NCI-H446 (cell line): Measurements from ENCODE around the gene CCR7.
"Not testable (repeated sequence)": the region's sequence is repeated elsewhere in the genome, so short reads cannot be mapped to it uniquely, and the experiment has no call there.

Experiments used
- DNase-seq, 2 experiments: peaks; one replicate each; lab custom pipeline; 2025; lab: John Stamatoyannopoulos, UW

Gene CCR7

DNA sequence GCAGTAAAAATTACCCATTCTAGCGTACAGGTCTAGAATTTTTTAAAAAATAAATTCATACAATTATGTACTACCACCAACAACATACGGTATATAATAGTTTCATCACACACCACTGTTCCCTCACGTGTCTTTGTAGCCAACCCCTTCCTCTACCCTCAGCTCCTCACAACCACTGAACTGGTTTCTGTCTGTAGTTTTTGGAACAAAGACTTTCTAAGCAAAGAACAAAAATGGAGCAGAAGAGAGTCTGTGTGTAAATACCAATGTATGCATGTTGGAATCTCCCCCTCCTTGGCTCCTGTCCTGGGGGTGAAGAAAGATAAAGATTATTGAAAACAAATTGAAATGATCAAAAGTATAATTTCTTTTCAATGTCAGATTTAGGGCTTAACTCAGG lies 31.9 kb upstream of the CCR7 start:
- DNase-seq = no peak

DNA sequence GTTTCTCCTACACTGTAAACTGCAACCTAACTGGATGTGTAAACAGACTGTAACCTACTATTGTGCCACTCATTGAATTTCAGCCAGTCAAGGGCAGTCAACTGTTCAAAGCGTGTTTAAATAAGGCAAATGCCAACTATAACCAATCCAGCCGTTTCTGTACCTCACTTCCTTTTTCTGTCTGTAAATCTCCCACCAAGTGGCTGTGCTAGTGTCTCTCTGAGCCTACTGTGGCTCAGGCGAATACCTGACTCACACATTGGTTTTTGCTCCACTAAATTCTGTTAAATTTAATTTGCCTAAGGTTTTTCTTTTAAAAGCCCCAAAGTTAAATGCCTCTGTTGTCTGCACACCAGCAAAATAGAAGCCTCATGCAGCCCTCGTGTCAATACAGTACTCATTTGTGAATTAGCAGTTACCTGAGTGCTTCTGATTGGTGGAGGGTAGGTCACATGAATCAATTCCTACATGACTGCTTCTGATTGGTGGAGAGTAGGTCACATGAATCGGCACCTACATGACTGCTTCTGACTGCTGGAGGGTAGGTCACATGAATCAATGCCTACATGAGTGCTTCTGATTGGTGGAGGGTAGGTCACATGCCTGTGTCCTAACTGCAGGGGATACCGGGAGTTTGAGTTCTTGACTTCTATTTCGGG lies 31.1 kb upstream of the CCR7 start:
- DNase-seq = peak in 1 of 2 experiments; percentile 57

DNA sequence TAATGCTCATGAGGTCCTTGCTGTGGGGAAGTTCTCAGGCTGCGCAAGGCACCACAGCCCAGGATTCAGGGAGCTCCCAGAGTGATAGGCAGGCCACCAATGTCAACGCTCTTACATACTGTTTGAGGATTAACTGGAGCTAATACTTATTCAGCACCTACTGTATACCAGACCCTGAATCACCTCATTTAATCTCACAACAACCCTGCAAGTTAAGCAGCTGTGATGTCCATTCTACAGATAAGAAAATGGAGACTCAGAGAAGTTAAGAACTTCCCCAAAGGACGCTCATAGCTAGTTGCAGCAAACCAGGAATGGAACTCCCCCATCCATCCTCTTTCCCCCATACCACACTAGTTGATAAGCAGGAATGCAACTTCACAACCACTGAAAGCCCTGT lies 25.5 kb upstream of the CCR7 start:
- DNase-seq = no peak

DNA sequence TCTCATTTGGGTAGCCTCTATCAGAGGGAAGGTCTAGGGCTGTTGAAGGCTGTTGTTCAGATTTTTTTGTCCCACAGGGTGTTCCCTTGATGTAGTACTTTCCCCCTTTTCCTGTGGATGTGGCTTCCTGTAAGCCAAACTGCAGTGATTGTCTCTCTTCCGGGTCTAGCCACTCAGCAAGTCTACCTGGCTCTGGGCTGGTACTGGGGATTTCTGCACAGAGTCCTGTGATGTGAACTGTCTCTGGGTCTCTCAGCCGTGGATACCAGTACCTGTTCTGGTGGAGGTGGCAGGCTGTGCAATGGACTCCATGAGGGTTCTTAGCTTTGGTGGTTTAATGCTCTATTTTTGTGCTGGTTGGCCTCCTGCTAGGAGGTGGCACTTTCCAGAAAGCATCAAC lies 23.3 kb upstream of the CCR7 start:
- DNase-seq = no peak

DNA sequence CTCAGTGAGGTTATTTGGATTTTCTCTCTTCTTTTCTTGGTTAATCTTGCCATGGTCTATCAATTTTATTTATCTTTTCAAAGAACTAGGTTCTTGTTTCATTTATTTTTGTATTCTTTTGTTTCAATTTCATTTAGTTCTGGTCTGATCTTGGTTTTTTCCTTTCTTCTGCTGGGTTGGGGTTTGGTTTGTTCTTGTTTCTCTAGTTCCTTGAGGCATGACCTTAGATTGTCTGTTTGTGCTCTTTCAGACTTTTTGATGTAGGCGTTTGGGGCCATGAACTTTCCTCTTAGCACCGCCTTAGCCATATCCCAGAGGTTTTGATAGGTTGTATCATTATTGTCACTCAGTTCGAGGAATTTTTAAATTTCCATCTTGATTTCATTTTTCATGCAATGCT lies 21.0 kb upstream of the CCR7 start:
- not testable (repeated sequence) for DNase-seq

DNA sequence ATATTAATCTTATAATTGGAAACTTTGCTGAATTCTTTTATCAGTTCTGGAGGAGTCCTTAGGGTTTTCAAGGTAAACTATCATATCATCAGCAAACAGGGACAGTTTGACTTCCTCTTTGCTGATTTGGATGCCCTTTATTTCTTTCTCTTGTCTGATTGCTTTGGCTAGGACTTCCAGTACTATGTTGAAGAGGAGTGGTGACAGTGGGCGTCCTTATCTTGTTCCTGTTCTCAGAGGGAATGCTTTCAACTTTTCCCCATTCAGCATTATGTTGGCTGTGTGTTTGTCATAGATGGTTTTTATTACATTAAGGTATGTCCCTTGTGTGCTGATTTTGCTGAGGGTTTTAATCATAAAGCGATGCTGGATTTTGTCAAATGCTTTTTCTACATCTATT lies 19.7 kb upstream of the CCR7 start:
- DNase-seq = not testable (repeated sequence)

DNA sequence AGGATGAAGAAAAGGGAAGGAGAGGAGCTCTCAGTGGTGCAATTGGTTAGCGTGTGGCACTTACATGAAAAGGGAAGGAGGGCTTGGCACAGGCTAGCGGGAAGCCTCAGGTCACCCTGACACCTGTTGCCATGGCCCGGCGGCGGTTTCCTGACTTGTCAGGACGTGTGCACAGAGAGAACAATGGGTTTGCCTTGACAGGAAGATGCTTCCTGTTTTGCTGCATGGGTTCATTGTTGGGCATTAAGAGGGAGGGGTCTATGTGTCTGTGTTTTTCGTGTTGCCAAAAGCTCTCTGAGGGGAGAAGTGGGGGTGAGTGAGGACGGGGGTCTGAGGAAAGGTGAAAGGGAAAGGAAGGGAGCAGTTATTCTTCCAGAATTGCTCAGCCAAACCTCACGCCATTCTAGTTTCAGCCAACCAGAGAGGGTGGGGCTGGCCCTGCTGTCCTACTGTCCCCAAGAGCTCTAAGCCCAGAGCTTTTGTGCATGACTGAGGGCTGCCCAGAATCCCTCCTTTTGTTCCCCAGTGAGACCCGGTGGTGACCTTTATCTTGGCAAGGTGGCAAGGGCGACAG lies 17.1 kb upstream of the CCR7 start:
- no peak for DNase-seq

DNA sequence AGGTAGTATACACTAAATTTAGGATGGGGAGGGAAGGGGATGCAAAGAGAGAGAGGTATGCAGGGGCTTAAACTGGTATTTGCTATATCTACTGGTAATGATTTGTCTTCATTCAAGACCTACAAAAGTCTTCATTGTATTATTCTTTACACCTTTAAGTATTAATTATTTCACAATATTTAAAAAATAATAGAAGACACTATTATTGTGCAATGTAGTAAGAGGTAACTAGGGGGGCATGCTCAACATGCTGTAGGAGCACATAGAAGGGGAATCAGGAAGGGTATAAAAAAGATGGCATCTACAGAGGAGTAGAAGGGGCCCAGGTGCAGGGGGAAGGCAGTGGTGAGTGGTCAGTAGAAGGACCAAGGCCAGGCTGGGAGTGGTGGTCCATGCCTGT lies 14.9 kb upstream of the CCR7 start:
- DNase-seq = no peak

DNA sequence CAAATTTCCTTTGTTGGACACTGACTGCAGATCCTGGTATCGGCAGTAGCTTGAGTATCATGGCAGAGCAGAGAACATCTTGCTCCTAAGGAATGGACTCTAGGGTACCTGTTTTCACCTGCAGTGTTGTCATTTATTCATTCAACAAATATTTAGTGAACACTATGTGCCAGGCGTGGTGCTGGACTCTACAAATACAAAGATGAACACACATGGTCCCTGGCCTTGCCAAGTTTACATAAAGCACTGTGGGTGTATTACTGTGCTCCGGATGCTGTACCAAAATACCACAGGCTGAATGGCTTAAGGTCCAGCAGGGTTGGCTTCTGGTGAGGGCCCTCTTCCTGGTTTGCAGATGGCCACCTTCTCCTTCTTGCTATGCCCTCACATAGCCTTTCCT lies 14.2 kb upstream of the CCR7 start:
- DNase-seq = no peak

DNA sequence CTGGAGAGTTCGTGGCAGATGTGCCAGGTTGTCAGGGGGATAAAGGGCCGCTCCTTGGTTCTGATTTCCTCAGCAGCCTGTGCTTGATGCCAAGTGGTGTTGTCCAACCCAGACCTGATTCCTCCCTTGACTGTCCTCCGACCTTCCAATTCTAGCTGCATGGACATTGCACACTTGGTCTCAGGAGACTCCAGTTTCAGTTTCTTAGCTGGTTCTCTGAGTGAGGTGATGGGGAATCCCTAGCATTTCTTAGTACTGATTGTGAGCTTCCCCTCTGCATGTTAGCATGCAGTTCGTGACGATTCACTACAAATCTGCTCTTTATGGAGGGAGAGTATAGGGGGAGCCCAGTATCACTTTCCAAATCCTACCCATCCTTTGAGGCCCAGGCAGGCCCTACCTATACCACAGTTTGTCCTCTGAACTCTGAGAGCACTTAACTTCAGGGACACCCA lies 12.4 kb upstream of the CCR7 start:
- no peak for DNase-seq

DNA sequence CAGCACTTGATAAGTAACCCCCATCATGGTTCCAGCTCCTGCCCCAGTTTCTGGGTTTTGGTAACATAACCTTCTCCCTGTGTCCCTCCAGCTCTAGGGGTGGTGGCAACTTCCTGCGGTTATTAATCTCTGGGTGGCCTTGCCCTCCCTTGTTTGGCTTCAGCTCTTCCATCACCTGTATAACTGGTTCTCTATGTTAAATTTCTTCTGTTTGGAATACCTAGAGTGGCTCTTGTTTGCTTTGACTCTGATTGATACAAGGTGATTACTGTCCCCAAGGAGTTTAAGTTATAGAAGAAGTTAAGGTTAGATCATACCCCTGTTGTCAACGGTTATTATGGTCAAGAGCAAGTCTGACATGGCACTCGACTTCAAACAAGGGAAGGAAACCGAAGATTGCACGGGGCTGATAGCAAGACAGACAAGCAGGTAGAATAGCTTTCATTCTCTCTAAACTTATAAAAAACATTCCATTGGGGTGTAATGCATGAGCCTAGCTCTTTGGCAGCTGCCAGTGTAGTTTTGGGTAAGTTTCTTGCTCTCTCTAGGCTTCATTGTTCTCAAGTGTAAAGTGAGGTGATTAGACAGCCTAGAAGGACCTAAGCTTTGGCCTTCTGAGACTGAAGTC lies 11.0 kb upstream of the CCR7 start:
- DNase-seq = no peak

DNA sequence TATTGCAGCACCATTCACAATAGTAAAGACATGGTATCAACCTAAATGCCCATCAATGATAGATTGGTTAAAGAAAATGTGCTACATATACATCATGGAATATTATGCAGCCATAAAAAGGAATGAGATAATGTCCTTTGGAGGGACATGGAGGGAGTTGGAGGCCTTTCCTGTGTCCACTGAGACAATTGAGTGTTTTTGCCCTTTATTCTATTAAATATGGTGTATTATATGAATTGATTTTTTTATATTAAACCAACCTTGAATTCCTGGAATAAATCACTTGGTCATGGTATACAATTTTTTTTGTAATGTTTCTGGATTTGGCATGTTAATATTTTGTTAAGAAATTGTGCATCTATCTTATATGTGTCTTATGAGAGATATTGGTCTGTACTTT lies 9.0 kb upstream of the CCR7 start:
- no peak for DNase-seq

DNA sequence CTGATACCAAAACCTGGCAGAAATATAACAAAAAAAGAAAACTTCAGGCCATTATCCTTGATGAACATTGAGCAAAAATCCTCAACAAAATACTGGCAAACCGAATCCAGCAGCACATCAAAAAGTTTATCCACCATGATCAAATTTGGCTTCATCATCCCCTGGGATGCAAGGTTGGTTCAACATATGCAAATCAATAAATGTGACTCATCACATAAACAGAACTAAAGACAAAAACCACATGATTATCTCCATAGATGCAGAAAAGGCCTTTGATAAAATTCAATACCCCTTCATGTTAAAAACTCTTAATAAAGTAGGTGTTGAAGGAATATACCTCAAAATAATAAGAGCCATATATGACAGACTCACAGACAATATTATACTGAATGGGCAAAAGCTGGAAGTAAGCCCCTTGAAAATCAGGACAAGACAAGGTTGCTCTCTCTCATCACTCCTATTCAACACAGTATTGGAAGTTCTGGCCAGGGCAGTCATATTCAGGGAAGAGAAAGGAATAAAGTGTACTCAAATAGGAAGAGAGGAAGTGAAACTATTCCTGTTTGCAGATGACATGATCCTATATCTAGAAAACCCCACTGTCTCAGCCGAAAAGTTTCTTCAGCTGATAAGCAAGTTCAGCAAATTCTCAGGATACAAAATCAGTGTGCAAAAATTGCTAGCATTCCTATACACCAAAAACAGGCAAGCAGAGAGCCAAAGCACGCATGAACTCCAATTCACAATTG lies 7.1 kb upstream of the CCR7 start:
- not testable (repeated sequence) for DNase-seq

DNA sequence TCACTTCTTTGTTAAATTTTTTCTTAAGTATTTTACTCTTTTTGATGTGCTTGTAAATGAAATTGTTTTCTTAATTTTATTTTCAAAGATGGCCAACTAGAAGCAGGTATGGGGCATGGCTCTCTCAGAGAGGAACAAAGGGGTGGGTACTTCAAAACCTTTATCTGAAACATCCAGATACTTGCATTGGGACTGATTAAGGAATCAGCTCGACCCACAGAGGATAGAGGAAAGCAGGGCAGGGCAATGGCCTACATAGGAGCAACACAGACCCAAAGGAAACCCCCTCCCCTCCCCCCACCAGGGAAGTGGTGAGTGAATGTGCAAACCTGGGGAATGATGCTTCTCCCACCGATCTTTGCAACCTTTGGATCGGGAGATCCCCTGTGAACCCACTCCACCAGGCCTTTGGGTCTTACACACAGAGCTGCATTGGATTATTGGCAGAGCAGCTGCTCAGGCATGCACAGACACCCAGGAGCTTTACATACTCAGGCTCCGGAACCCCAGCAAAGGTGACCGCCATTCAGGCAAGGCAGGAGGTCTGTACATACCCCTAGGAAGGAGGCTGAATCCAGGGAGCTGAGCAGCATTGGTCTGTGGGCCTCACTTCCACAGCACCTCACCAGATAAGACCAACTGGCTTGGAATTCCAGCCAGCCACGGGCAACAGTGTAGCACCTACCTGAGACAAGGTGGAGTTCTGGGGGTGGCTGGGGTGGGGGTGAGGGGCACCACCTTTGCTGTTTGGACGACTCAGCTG lies 3.0 kb upstream of the CCR7 start:
- DNase-seq = no peak

DNA sequence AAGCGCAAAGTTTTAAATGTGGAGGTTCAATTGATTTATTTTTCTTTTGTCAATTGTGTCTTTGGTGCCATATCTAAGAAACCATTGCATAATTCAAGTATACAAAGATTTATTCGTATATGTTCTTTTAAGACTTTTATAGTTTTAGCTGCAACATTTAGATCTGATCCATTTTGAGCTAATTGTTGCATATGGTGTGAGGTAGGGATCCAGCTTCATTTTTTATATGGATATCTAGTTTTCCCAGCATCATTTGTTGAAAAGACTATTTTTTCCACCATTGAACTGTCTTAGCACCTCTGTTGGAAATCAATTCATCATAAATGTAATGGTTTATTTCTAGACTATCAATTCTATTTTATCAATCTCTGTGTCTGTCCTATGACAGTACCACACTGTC lies 2.1 kb upstream of the CCR7 start:
- no peak for DNase-seq

DNA sequence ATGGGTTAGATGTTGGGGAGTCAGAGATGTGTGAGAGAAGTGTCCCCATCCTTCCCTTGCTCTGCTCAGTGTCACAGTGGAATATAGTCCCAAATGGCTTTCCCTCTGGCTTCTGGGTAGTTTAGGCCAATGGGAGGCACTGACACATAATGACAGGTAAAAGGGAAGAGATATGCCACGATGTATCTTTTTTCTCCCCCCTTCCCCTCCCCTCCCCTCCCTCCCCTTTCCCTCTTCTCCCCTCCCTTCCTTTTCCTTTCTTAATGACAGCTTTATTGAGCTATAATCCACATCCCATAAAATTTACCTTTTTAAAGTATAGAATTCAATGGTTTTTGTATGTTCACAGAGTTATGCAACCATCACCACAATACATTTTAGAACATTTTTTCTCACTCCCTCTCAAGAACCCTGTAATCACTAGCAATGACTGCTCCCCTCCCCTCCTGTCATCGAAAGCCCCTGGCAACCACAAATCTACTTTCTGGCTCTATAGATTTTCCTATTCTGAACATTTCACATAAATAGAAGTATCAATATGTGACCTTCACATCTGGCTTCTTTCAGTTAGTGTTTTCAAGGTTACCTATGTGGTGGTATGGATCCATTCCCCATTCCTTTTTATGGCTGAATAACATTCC lies 617 bp upstream of the CCR7 start:
- DNase-seq = no peak

DNA sequence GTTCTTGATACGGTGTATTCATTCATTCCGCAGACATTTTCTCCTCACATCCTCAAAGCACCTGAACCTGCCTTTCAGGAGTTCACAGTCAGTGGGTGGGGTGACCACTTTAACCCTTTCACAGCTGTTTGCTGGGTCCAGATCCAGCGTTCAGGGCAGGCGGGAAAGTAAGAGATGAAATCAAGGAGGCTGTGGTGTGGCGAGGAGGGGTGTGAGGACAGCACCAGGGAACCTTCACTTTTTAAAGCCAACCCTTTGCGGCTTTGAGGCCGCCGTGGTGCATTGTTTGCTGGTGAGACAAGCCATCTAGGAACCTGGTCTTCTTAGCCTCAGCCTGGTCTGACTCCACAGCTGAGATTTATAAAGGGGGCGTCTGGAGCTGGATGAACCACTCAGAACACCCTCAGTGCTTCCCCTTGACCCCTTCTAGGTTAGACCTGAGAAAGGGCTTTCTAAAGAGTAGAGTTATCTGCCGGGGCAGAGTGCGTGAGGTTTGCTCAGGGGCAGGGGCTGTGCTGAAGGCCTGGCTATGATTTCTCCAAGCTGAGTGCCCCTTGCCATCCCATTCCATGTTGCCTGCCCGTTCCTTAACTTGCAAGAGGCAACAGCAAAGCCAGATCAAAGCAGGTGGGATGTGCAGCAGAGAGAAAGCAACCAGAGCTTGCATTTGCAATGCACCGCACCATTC lies 933 bp downstream of the CCR7 start:
- no peak for DNase-seq

DNA sequence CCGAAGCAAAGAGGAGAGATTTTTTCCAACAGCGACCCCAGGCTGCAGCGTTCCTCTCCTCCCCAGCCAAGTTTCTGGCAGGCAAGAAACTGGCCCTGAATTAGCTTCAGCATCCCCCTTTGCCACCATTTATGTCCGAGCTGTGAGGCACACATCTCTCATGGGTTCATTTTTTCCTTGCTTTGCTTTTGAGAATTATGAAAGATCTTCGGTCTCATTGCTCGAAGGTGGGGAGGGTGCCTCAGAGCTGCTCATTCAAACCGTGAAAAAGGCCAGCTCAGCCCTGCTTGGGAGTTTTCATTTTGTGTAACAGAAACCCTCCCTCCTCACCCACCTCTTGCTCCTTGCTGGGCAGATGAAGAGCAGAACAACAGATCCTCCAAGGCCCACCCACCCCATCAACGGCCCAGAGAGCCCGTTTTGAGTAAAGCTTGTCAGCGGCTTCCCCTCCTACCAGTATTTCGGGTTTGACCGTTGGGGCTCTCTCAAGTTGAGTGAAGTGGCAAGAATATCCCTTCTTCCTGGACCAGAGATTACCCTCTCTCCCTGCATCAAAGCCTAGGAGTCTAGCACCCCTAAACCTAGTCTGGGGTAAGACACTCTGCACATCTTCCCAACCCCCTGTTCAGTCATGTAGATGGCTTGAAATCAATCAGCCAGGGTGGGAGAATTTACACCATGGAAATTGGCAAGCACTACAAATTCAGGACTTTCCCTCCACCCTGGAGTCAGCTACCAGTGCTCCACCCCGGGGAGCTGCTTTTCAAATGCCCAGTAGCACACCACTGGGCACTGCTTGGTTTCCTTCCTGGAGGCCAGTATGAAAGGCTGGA lies 1.8 kb downstream of the CCR7 start:
- no peak for DNase-seq

DNA sequence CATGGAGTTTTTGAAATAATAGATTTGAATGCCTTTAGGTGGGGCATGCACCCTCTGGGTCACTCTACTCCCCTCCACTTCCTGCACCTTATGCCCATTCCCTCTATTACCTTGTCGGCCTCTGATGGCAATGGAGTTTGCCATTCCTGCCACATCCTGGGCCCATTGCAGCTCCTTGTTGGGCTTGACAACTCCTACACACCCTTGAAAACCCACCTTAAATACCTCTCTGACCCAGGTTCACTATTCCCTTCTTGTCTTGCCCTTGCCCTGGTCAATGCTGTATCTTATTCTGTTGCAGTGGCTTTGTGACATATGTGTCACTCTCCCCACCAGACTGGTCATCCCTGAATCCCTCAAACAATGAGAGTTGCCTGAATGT lies 2.4 kb downstream of the CCR7 start:
- DNase-seq = no peak

DNA sequence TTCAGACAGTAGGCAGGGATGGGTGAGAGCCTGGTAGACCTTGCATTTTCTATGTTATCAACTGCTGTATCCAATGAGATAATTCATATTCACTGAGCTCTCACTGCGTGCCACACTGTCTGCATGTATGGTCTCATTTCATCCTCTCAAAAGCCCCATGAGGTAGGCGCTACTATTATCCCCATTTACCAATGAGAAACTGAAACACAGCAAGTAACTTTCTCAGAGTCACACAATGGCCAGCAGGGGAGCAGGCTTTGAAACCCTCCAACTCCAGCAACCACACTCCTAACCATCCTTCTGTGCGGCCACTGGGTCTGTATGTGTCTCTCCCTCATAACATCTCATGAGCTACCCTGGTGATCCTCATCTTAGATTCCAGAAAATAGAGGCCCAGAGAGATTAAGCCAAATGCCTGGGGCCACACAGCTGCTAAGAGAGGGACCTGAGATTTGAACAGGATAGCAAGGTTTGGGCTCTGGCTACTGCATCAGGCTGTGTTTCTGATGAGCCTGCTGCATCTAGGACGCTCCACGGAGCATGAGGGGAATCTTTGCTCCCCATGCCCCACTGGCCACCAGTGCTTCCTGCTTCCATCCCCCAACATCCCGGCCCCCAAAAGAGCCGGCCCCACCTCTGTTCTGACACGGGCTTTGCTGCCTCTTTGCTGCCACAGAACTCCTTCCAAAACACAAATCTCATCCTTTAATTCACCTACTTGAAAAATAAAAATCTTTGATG lies 3.2 kb downstream of the CCR7 start:
- DNase-seq = no peak
